Ovary (tissue), 3 donors: ENCODE measurements around the gene CTIF.

Source experiments
- POLR2A ChIP-seq: fragments of 450-650 bp; IDR thresholded peaks from one replicate; pipeline ENCODE4 v1.6.1; 2017; ENCODE audit warnings: antibody characterized with exemption, mild to moderate bottlenecking, moderate library complexity
- TF ChIP-seq, protein P1 (sequence below), 3 donors: fragments of 450-650 bp in 2 of 3; fragments of 200-600 bp in 1 of 3; IDR thresholded peaks; one replicate each; pipeline versions ENCODE4 v1.5.1 to v1.8.0; 2016 to 2022; ENCODE audit warnings: antibody characterized with exemption in 3 of 3, mild to moderate bottlenecking in 1 of 3
- donor health status: DM: no; HTN: no; CAD: no.

DNA sequence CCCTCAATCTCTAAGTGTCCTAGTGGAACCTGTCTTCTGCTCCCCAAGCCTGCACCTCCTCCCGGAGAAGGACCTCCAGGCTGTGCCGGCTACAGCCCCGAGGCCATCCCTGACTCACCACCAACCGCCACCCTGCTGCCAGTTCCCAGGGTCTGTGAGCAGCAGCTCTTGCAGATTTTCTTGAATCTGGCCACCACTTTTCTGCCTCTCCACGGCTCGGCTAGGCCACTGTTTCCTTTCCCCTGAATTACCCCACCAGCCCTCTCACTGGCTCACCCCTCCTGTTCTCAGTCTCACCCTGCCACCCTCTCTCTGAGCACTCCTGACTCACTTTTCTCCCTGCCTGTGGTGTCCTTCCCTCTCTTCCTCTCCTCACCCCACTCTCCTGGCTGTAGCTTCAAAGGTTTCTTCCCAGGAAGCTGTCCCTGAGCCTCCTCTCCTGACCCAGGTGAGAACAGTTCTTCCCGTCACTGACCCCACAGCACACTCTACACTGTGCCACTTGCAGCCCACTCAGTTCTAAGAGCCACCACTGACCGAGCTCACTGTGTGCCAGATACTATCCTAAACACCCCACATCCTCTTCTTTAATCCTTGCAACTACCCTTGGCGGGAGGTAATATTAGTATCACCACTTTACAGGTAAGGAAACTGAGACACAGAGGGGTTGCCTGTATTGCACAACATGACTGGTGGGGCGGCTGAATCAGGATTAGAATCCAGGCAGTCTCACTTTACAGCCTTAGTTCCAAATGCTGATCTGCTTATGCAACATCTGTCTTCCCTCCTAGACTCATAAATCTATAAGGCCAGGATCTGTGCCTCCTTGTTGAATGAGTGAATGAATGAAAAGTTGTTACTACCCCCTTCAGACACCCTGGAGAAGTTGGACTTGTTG lies 300.3 kb downstream of the CTIF start:
- TF ChIP-seq, protein P1, sequence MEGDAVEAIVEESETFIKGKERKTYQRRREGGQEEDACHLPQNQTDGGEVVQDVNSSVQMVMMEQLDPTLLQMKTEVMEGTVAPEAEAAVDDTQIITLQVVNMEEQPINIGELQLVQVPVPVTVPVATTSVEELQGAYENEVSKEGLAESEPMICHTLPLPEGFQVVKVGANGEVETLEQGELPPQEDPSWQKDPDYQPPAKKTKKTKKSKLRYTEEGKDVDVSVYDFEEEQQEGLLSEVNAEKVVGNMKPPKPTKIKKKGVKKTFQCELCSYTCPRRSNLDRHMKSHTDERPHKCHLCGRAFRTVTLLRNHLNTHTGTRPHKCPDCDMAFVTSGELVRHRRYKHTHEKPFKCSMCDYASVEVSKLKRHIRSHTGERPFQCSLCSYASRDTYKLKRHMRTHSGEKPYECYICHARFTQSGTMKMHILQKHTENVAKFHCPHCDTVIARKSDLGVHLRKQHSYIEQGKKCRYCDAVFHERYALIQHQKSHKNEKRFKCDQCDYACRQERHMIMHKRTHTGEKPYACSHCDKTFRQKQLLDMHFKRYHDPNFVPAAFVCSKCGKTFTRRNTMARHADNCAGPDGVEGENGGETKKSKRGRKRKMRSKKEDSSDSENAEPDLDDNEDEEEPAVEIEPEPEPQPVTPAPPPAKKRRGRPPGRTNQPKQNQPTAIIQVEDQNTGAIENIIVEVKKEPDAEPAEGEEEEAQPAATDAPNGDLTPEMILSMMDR (IDR thresholded peaks at IDR 0.05) = no peak
- no peak for TF ChIP-seq POLR2A
